SK-N-SH (cell line): ENCODE measurements around the gene SYPL2. TPM values are rescaled to one million over a fixed set of nuclear protein-coding genes. Genes with fewer than 3 reads are reported as not detected.
"Not testable (repeated sequence)": the region's sequence is repeated elsewhere in the genome, so short reads cannot be mapped to it uniquely, and the experiment has no call there.

Experiments used
- CTCF ChIA-PET: fragments of 300-600, 350-600 bp; formaldehyde crosslinking; extraction: SDS; loops from one replicate; lab custom pipeline; 2021; lab: Yijun Ruan, JAX
- POLR2A ChIA-PET: fragments of 350-600 bp; sonication (Branson Sonifier 250); formaldehyde crosslinking; extraction: SDS; loops from one replicate; lab custom pipeline; 2020; ENCODE audit warnings: antibody characterized with exemption, inconsistent platforms; lab: Yijun Ruan, JAX
- DNase-seq: peaks from one replicate; pipeline ENCODE4 v3.0.0; 2012
- H2AFZ ChIP-seq: fragments of 200-600 bp; sonication (generic); 2 replicates; pipeline ENCODE4 v1.8.1; 2016; ENCODE audit warnings: antibody characterized with exemption, mild to moderate bottlenecking, low read depth
- H3F3A ChIP-seq: fragments of 200-600 bp; sonication (generic); replicated peaks from 2 replicates; pipeline ENCODE3; 2016; ENCODE audit warnings: antibody characterized with exemption, mild to moderate bottlenecking; ENCODE audit not compliant: insufficient read depth
- H3K27ac ChIP-seq, 2 experiments: fragments of 200-500 bp in 1 of 2; fragments of 200-600 bp in 1 of 2; sonication (Bioruptor generic) in 1 of 2; sonication (generic), shearing (Covaris generic) in 1 of 2; 2 replicates each; pipeline versions ENCODE4 v1.5.1 to v1.6.1; 2014 to 2016; ENCODE audit warnings: low read depth in 2 of 2, inconsistent platforms in 1 of 2, low read length in 1 of 2, mild to moderate bottlenecking in 1 of 2, mixed read lengths in 1 of 2
- H3K27me3 ChIP-seq: fragments of 200-600 bp; sonication (generic), shearing (Covaris generic); 2 replicates; pipeline ENCODE4 v1.6.1; 2016; ENCODE audit warnings: mixed run types; ENCODE audit not compliant: insufficient read depth
- H3K36me3 ChIP-seq, 2 experiments: fragments of 200-500 bp in 1 of 2; fragments of 200-600 bp in 1 of 2; sonication (Bioruptor generic) in 1 of 2; sonication (generic) in 1 of 2; replicated peaks in 1 of 2; 2 replicates each; pipeline versions ENCODE3 to v1.5.1; 2014 to 2016; ENCODE audit warnings: low read length in 1 of 2, mild to moderate bottlenecking in 1 of 2; ENCODE audit not compliant: insufficient read depth in 2 of 2, control insufficient read depth in 1 of 2
- H3K4me1 ChIP-seq, 2 experiments: fragments of 200-500 bp in 1 of 2; fragments of 200-600 bp in 1 of 2; sonication (Bioruptor generic) in 1 of 2; sonication (generic), shearing (Covaris generic) in 1 of 2; 2 replicates each; pipeline versions ENCODE4 v1.5.1 to v1.6.1; 2014 to 2016; ENCODE audit warnings: low read depth in 1 of 2, low read length in 1 of 2, mixed run types in 1 of 2; ENCODE audit not compliant: insufficient read depth in 2 of 2, control insufficient read depth in 1 of 2
- H3K4me2 ChIP-seq: fragments of 200-600 bp; sonication (generic), shearing (Covaris generic); 2 replicates; pipeline ENCODE4 v1.6.1; 2017; ENCODE audit warnings: mixed run types
- H3K4me3 ChIP-seq, 2 experiments: fragments of 200-500 bp in 1 of 2; fragments of 200-600 bp in 1 of 2; sonication (Bioruptor generic) in 1 of 2; sonication (generic), shearing (Covaris generic) in 1 of 2; 2 replicates each; pipeline versions ENCODE4 v1.5.1 to v1.8.1; 2014 to 2016; ENCODE audit warnings: low read depth in 2 of 2, inconsistent platforms in 1 of 2, low read length in 1 of 2, mild to moderate bottlenecking in 1 of 2, mixed read lengths in 1 of 2, moderate library complexity in 1 of 2
- H3K79me2 ChIP-seq: fragments of 200-600 bp; sonication (generic); 2 replicates; pipeline ENCODE4 v1.8.1; 2017; ENCODE audit warnings: mild to moderate bottlenecking; ENCODE audit not compliant: insufficient read depth
- H3K9ac ChIP-seq: fragments of 200-600 bp; sonication (generic); 2 replicates; pipeline ENCODE4 v1.6.1; 2017; ENCODE audit warnings: mixed run types
- H3K9me2 ChIP-seq: fragments of 200-600 bp; sonication (generic); 2 replicates; pipeline ENCODE4 v1.6.1; 2017; ENCODE audit warnings: mixed run types
- H3K9me3 ChIP-seq: fragments of 200-600 bp; sonication (generic); 2 replicates; pipeline ENCODE4 v1.6.1; 2017; ENCODE audit warnings: mixed run types, mild to moderate bottlenecking, moderate library complexity
- H4K20me1 ChIP-seq: fragments of 200-600 bp; sonication (generic); 2 replicates; pipeline ENCODE4 v1.6.1; 2017; ENCODE audit warnings: mild to moderate bottlenecking, mixed run types; ENCODE audit not compliant: insufficient read depth
- CHD2 ChIP-seq: fragments of 150-350 bp; IDR thresholded peaks from 2 replicates; pipeline ENCODE4 v1.6.1; 2018; ENCODE audit warnings: low read length; ENCODE audit not compliant: partially characterized antibody
- EZH2phosphoT487 ChIP-seq: fragments of 200-600 bp; sonication (generic); IDR thresholded peaks from 2 replicates; pipeline ENCODE4 v1.6.1; 2017; ENCODE audit warnings: low read depth, mixed run types, mild to moderate bottlenecking, antibody characterized with exemption, moderate library complexity, borderline replicate concordance
- FOXJ3 ChIP-seq: sonication (generic); formaldehyde crosslinking; IDR thresholded peaks from 2 replicates; pipeline ENCODE4 v1.5.1; 2020; ENCODE audit warnings: mild to moderate bottlenecking, missing genetic modification reagents
- FOXM1 ChIP-seq: IDR thresholded peaks from 2 replicates; pipeline ENCODE4 v1.4.0; 2012; ENCODE audit warnings: low read depth, mild to moderate bottlenecking
- GABPA ChIP-seq: IDR thresholded peaks from 2 replicates; pipeline ENCODE4 v1.4.0; 2012; ENCODE audit warnings: low read depth, mild to moderate bottlenecking
- GATA2 ChIP-seq: sonication (generic); formaldehyde crosslinking; IDR thresholded peaks from 2 replicates; pipeline ENCODE4 v1.5.0; 2020; ENCODE audit warnings: mild to moderate bottlenecking, missing genetic modification reagents
- MXI1 ChIP-seq: IDR thresholded peaks from 2 replicates; pipeline ENCODE4 v1.6.1; 2012; ENCODE audit warnings: mild to moderate bottlenecking, low read depth, low read length, improper control_type of control experiment
- NRF1 ChIP-seq: IDR thresholded peaks from 2 replicates; pipeline ENCODE4 v1.6.1; 2012; ENCODE audit warnings: low read depth, mild to moderate bottlenecking, low read length
- RAD21 ChIP-seq: IDR thresholded peaks from 2 replicates; pipeline ENCODE4 v1.6.1; 2012; ENCODE audit warnings: mild to moderate bottlenecking, low read length
- RCOR1 ChIP-seq: fragments of 150-350 bp; IDR thresholded peaks from 2 replicates; pipeline ENCODE4 v1.6.1; 2017; ENCODE audit warnings: antibody characterized with exemption, low read length
- RFX5 ChIP-seq: IDR thresholded peaks from 2 replicates; pipeline ENCODE4 v1.6.1; 2012; ENCODE audit warnings: mild to moderate bottlenecking, improper control_type of control experiment, low read length
- YY1 ChIP-seq: IDR thresholded peaks from 2 replicates; pipeline ENCODE4 v1.4.0; 2012; ENCODE audit warnings: low read depth, mild to moderate bottlenecking
- WGBS: methylation state at CpG from one replicate; pipeline ENCODE4 v1.1.6; 2017; ENCODE audit warnings: low lambda C conversion rate; 5-methylcytosine and 5-hydroxymethylcytosine counted together
- polyA plus RNA-seq, 3 experiments: library from polyadenylated mRNA; depleted of rRNA; stranded (reverse); fragments of >200 nt; gene quantifications; 2 replicates each; pipeline ENCODE4 v1.2.3, GENCODE V29; 2012
- TF ChIP-seq, protein P1 (sequence below): IDR thresholded peaks from 2 replicates; pipeline ENCODE4; 2012
- TF ChIP-seq, protein P2 (sequence below): fragments of 150-350 bp; IDR thresholded peaks from 2 replicates; pipeline ENCODE4 v1.6.1; 2017; ENCODE audit warnings: antibody characterized with exemption, low read length, low read depth, borderline replicate concordance
- TF ChIP-seq, protein P3 (sequence below): IDR thresholded peaks from 2 replicates; pipeline ENCODE4 v1.4.0; 2012; ENCODE audit warnings: low read depth, borderline replicate concordance

Gene SYPL2
- polyA plus RNA-seq, 1 of the 3 experiments (the other 2 are of a cell fraction) = 0.03 TPM

DNA sequence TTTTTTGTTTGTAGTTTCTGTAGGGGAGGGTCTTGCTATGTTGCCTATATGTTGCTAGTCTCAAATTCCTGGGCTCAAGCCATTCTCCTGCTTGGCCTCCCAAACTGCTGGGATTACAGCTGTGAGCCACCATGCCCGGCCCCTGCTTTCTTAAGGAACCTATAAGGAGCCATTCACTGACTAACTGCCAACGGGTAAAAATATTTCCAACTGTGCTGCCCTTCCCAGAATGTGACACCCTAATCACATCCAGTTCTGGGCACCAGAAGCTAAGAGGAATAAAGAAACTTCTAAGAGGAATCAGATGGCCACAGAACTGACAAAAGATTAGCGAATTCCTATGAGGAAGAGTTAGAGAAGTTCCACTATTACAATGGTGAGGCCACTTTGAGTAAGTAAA is 6.4 kb downstream of the SYPL2 start:
- Histone ChIP-seq H3K36me3 (no peaks in the 10 kb centered on the region), H3K9me2 (no peaks in the 10 kb centered on the region), H3K4me2 (no peak overlapping the region), H3F3A (no peaks in the 10 kb centered on the region), H3K9me3 (no peaks in the 10 kb centered on the region), H4K20me1 (no peaks in the 10 kb centered on the region), H3K27ac (no peak overlapping the region), H3K4me3 (no peak overlapping the region), H3K79me2 (no peaks in the 10 kb centered on the region), H3K27me3 (peaks cover 94% of the 10 kb centered on the region), H3K4me1 (no peaks in the 10 kb centered on the region; a peak in 1 of 4 replicates), H2AFZ (no peak overlapping the region), H3K9ac (no peak overlapping the region)
- DNase-seq = no peak
- no peak for TF ChIP-seq NRF1
- TF ChIP-seq GABPA = no peak
- no peak for TF ChIP-seq EZH2phosphoT487
- TF ChIP-seq, protein P1, sequence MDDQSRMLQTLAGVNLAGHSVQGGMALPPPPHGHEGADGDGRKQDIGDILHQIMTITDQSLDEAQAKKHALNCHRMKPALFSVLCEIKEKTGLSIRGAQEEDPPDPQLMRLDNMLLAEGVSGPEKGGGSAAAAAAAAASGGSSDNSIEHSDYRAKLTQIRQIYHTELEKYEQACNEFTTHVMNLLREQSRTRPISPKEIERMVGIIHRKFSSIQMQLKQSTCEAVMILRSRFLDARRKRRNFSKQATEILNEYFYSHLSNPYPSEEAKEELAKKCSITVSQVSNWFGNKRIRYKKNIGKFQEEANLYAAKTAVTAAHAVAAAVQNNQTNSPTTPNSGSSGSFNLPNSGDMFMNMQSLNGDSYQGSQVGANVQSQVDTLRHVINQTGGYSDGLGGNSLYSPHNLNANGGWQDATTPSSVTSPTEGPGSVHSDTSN = no peak
- TF ChIP-seq, protein P2, sequence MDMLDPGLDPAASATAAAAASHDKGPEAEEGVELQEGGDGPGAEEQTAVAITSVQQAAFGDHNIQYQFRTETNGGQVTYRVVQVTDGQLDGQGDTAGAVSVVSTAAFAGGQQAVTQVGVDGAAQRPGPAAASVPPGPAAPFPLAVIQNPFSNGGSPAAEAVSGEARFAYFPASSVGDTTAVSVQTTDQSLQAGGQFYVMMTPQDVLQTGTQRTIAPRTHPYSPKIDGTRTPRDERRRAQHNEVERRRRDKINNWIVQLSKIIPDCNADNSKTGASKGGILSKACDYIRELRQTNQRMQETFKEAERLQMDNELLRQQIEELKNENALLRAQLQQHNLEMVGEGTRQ = no peak
- TF ChIP-seq, protein P3, sequence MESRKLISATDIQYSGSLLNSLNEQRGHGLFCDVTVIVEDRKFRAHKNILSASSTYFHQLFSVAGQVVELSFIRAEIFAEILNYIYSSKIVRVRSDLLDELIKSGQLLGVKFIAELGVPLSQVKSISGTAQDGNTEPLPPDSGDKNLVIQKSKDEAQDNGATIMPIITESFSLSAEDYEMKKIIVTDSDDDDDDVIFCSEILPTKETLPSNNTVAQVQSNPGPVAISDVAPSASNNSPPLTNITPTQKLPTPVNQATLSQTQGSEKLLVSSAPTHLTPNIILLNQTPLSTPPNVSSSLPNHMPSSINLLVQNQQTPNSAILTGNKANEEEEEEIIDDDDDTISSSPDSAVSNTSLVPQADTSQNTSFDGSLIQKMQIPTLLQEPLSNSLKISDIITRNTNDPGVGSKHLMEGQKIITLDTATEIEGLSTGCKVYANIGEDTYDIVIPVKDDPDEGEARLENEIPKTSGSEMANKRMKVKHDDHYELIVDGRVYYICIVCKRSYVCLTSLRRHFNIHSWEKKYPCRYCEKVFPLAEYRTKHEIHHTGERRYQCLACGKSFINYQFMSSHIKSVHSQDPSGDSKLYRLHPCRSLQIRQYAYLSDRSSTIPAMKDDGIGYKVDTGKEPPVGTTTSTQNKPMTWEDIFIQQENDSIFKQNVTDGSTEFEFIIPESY = no peak
- no peak for TF ChIP-seq CHD2
- TF ChIP-seq RCOR1 = no peak
- TF ChIP-seq GATA2 (CRISPR knock-in tag) = no peak
- no peak for TF ChIP-seq RFX5
- no peak for TF ChIP-seq FOXJ3 (CRISPR knock-in tag)
- no peak for TF ChIP-seq MXI1
- no peak for TF ChIP-seq FOXM1
- no peak for TF ChIP-seq YY1
- no peak for TF ChIP-seq RAD21
- CTCF ChIA-PET = interaction anchor here (0.5 to 1.6 kb wide), 4 partner anchors 10 to 60 kb away, joined by 3 to 6 read pairs (median 4); partner anchors contain the start of gene ATXN7L2
- POLR2A ChIA-PET = no interaction called here
- 19% methylated on average over 3 of the region's 3 CpGs for WGBS

DNA sequence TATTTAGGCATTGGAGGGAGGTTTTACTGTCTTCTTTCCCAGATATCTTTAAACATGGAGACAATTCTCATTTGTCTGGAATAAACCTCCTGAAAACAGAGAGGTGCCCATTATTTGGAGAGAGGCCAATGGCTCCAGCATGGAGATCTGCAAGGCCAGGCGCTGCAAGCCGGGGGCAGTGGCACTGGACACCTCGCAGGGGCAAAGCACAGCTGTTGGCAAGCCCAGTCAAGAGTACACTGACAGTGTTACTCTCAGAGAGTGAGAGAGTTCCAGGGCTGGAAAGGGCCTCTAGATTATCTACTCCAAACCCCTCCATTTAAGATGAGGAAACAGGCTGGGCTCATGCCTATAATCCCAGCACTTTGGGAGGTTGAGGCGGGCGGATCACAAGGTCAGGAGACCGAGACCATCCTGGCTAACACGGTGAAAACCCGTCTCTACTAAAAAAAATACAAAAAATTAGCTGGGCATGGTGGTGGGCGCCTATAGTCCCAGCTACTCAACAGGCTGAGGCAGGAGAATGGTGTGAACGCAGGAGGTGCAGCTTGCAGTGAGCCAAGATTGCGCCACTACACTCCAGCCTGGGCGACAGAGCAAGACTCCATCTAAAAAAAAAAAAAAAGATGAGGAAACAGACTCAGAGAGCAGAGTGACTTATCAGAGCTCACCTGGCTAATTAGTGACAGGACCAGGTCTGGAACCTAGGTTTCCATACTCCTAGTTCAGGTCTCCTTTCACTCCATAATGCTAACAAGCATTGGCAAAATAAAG is 7.1 kb downstream of the SYPL2 start:
- H3K27ac ChIP-seq, H4K20me1 ChIP-seq, POLR2A ChIA-PET, H3K9me3 ChIP-seq, H3K4me2 ChIP-seq, H3K9me2 ChIP-seq, H2AFZ ChIP-seq, H3K4me1 ChIP-seq, H3K36me3 ChIP-seq, H3F3A ChIP-seq, H3K79me2 ChIP-seq, H3K9ac ChIP-seq, H3K4me3 ChIP-seq: not testable (repeated sequence)
- peak; percentile 3 for DNase-seq
- CTCF ChIA-PET = interaction anchor here (0.8 to 1.5 kb wide), 6 partner anchors 10 to 59 kb away, joined by 3 to 6 read pairs (median 3); partner anchors contain the start of gene ATXN7L2
- peaks cover 93% of the 10 kb centered on the region for H3K27me3 ChIP-seq
- WGBS = 32% methylated on average over 12 of the region's 12 CpGs
